ENCODE measurements around the gene CRACR2B.

CRACR2B gene

GRCh38 chr11:846496-847098 lies 18.9 kb downstream of the CRACR2B start:
- Histone ChIP-seq H4K91ac (ENCODE audit: low read length) (peak overlapping the region; percentile 90), H2BK12ac (ENCODE audit: low read length in 2 of 2) (peak overlapping the region in 1 of 2 experiments; percentile 100), H3K9me3 (ENCODE audit: control insufficient read depth, low read length) (no peaks in the 10 kb centered on the region), H3K27ac (ENCODE audit: low read length, poor library complexity, severe bottlenecking) (peak overlapping the region; percentile 99), H3K79me1 (replicated peaks; ENCODE audit: low read length, poor library complexity, severe bottlenecking) (peaks cover 17% of the 10 kb centered on the region), H2BK15ac (ENCODE audit: low read depth, poor library complexity, severe bottlenecking) (no peak overlapping the region), H3K14ac (ENCODE audit: low read length in 2 of 2) (peak overlapping the region in 1 of 2 experiments; percentile 55), H3K36me3 (ENCODE audit: control insufficient read depth in 1 of 2, insufficient read depth in 2 of 2, low read depth in 1 of 2, low read length in 2 of 2) (peaks cover 0 to 6% of the 10 kb centered on the region in 2 experiments), H3K9ac (ENCODE audit: low read length) (peak overlapping the region; percentile 96), H2AFZ (ENCODE audit: low read depth, low read length) (no peak overlapping the region), H3K23ac (ENCODE audit: low read length in 2 of 2) (peak overlapping the region in 1 of 2 experiments; percentile 40), H3K4me1 (ENCODE audit: control insufficient read depth, insufficient read depth, low read depth, low read length) (peaks cover 66% of the 10 kb centered on the region), H3K4me3 (ENCODE audit: insufficient read depth in 1 of 2, low read depth in 1 of 2, low read length in 2 of 2) (peak overlapping the region in 1 of 2 experiments; percentile 94), H2BK120ac (ENCODE audit: low read depth, low read length) (peak overlapping the region; percentile 74), H3K27me3 (ENCODE audit: control insufficient read depth in 1 of 2, insufficient read depth in 1 of 2, low read length in 2 of 2) (no peaks in the 10 kb centered on the region), H2AK5ac (ENCODE audit: low read length, severe bottlenecking) (peak overlapping the region; percentile 85), H3K4ac (ENCODE audit: low read depth in 1 of 2, low read length in 2 of 2) (peak overlapping the region; percentile 37 to 85), H4K8ac (ENCODE audit: low read length) (peak overlapping the region; percentile 10), H3K18ac (ENCODE audit: low read depth in 1 of 2, low read length in 2 of 2) (peak overlapping the region; percentile 50 to 84), H2BK5ac (ENCODE audit: low read depth, low read length, poor library complexity, severe bottlenecking) (no peak overlapping the region), H3K4me2 (ENCODE audit: low read length, poor library complexity, severe bottlenecking) (peak overlapping the region; percentile 3)
- WGBS, result 83% methylated on average over 11 of the region's 11 CpGs
- peak; percentile 41 for DNase-seq

GRCh38 chr11:847876-848275 lies 20.2 kb downstream of the CRACR2B start:
- Histone ChIP-seq H2AK5ac (ENCODE audit: low read length, severe bottlenecking) (peak overlapping the region; percentile 40), H3K4ac (ENCODE audit: low read depth in 1 of 2, low read length in 2 of 2) (no peak overlapping the region), H3K79me1 (replicated peaks; ENCODE audit: low read length, poor library complexity, severe bottlenecking) (peaks cover 22% of the 10 kb centered on the region), H3K27ac (ENCODE audit: low read length, poor library complexity, severe bottlenecking) (no peak overlapping the region), H3K14ac (ENCODE audit: low read length in 2 of 2) (no peak overlapping the region), H4K91ac (ENCODE audit: low read length) (peak overlapping the region; percentile 11), H3K9ac (ENCODE audit: low read length) (no peak overlapping the region), H2BK5ac (ENCODE audit: low read depth, low read length, poor library complexity, severe bottlenecking) (no peak overlapping the region), H3K18ac (ENCODE audit: low read depth in 1 of 2, low read length in 2 of 2) (no peak overlapping the region), H4K8ac (ENCODE audit: low read length) (no peak overlapping the region), H3K23ac (ENCODE audit: low read length in 2 of 2) (no peak overlapping the region), H3K4me1 (ENCODE audit: control insufficient read depth, insufficient read depth, low read depth, low read length) (peaks cover 78% of the 10 kb centered on the region), H3K27me3 (ENCODE audit: control insufficient read depth in 1 of 2, insufficient read depth in 1 of 2, low read length in 2 of 2) (no peaks in the 10 kb centered on the region), H3K36me3 (ENCODE audit: control insufficient read depth in 1 of 2, insufficient read depth in 2 of 2, low read depth in 1 of 2, low read length in 2 of 2) (peaks cover 0 to 6% of the 10 kb centered on the region in 2 experiments), H2BK120ac (ENCODE audit: low read depth, low read length) (no peak overlapping the region), H3K4me2 (ENCODE audit: low read length, poor library complexity, severe bottlenecking) (no peak overlapping the region), H3K9me3 (ENCODE audit: control insufficient read depth, low read length) (no peaks in the 10 kb centered on the region), H2BK15ac (ENCODE audit: low read depth, poor library complexity, severe bottlenecking) (peak overlapping the region; percentile 53), H2AFZ (ENCODE audit: low read depth, low read length) (no peak overlapping the region), H2BK12ac (ENCODE audit: low read length in 2 of 2) (peak overlapping the region; percentile 18 to 47), H3K4me3 (ENCODE audit: insufficient read depth in 1 of 2, low read depth in 1 of 2, low read length in 2 of 2) (no peak overlapping the region)
- no peak for DNase-seq
- WGBS, result 89% methylated on average over 18 of the region's 18 CpGs

- 42% methylated on average over 14 of the region's 14 CpGs for WGBS
Measured at GRCh38 chr11:848380-848931, 20.7 kb downstream of the CRACR2B start.

GRCh38 chr11:849104-849824 lies 21.5 kb downstream of the CRACR2B start:
- Histone ChIP-seq H3K4me1 (ENCODE audit: control insufficient read depth, insufficient read depth, low read depth, low read length) (peaks cover 77% of the 10 kb centered on the region), H3K9me3 (ENCODE audit: control insufficient read depth, low read length) (no peaks in the 10 kb centered on the region), H3K9ac (ENCODE audit: low read length) (no peak overlapping the region), H4K8ac (ENCODE audit: low read length) (no peak overlapping the region), H2BK120ac (ENCODE audit: low read depth, low read length) (no peak overlapping the region), H2BK5ac (ENCODE audit: low read depth, low read length, poor library complexity, severe bottlenecking) (no peak overlapping the region), H3K27ac (ENCODE audit: low read length, poor library complexity, severe bottlenecking) (no peak overlapping the region), H2BK15ac (ENCODE audit: low read depth, poor library complexity, severe bottlenecking) (peak overlapping the region; percentile 30), H2AK5ac (ENCODE audit: low read length, severe bottlenecking) (no peak overlapping the region), H4K91ac (ENCODE audit: low read length) (no peak overlapping the region), H3K18ac (ENCODE audit: low read depth in 1 of 2, low read length in 2 of 2) (peak overlapping the region in 1 of 2 experiments; percentile 51), H3K23ac (ENCODE audit: low read length in 2 of 2) (no peak overlapping the region), H3K36me3 (ENCODE audit: control insufficient read depth in 1 of 2, insufficient read depth in 2 of 2, low read depth in 1 of 2, low read length in 2 of 2) (peaks cover 0 to 19% of the 10 kb centered on the region in 2 experiments), H3K4me3 (ENCODE audit: insufficient read depth in 1 of 2, low read depth in 1 of 2, low read length in 2 of 2) (peak overlapping the region; percentile 41 to 64), H3K4ac (ENCODE audit: low read depth in 1 of 2, low read length in 2 of 2) (peak overlapping the region in 1 of 2 experiments; percentile 63), H2BK12ac (ENCODE audit: low read length in 2 of 2) (peak overlapping the region in 1 of 2 experiments; percentile 84), H2AFZ (ENCODE audit: low read depth, low read length) (no peak overlapping the region), H3K14ac (ENCODE audit: low read length in 2 of 2) (no peak overlapping the region), H3K79me1 (replicated peaks; ENCODE audit: low read length, poor library complexity, severe bottlenecking) (peaks cover 28% of the 10 kb centered on the region), H3K4me2 (ENCODE audit: low read length, poor library complexity, severe bottlenecking) (peak overlapping the region; percentile 89), H3K27me3 (ENCODE audit: control insufficient read depth in 1 of 2, insufficient read depth in 1 of 2, low read length in 2 of 2) (no peaks in the 10 kb centered on the region)
- DNase-seq, result peak; percentile 25
- 5% methylated on average over 32 of the region's 71 CpGs for WGBS

More at GRCh38 chr11:848380-848931, 20.7 kb downstream of the CRACR2B start:
- Histone ChIP-seq H3K79me1 (replicated peaks; ENCODE audit: low read length, poor library complexity, severe bottlenecking) (peaks cover 26% of the 10 kb centered on the region), H2AFZ (ENCODE audit: low read depth, low read length) (no peak overlapping the region), H3K4ac (ENCODE audit: low read depth in 1 of 2, low read length in 2 of 2) (no peak overlapping the region), H3K27me3 (ENCODE audit: control insufficient read depth in 1 of 2, insufficient read depth in 1 of 2, low read length in 2 of 2) (no peaks in the 10 kb centered on the region), H2BK5ac (ENCODE audit: low read depth, low read length, poor library complexity, severe bottlenecking) (no peak overlapping the region), H3K27ac (ENCODE audit: low read length, poor library complexity, severe bottlenecking) (no peak overlapping the region), H2AK5ac (ENCODE audit: low read length, severe bottlenecking) (no peak overlapping the region), H4K8ac (ENCODE audit: low read length) (no peak overlapping the region), H3K4me2 (ENCODE audit: low read length, poor library complexity, severe bottlenecking) (peak overlapping the region; percentile 89), H3K23ac (ENCODE audit: low read length in 2 of 2) (peak overlapping the region in 1 of 2 experiments; percentile 23), H3K14ac (ENCODE audit: low read length in 2 of 2) (no peak overlapping the region), H4K91ac (ENCODE audit: low read length) (peak overlapping the region; percentile 9), H2BK120ac (ENCODE audit: low read depth, low read length) (no peak overlapping the region), H3K36me3 (ENCODE audit: control insufficient read depth in 1 of 2, insufficient read depth in 2 of 2, low read depth in 1 of 2, low read length in 2 of 2) (peaks cover 0 to 11% of the 10 kb centered on the region in 2 experiments), H3K4me1 (ENCODE audit: control insufficient read depth, insufficient read depth, low read depth, low read length) (peaks cover 80% of the 10 kb centered on the region), H3K9me3 (ENCODE audit: control insufficient read depth, low read length) (no peaks in the 10 kb centered on the region), H3K9ac (ENCODE audit: low read length) (peak overlapping the region; percentile 15), H3K18ac (ENCODE audit: low read depth in 1 of 2, low read length in 2 of 2) (peak overlapping the region in 1 of 2 experiments; percentile 6), H2BK12ac (ENCODE audit: low read length in 2 of 2) (peak overlapping the region in 1 of 2 experiments; percentile 51), H2BK15ac (ENCODE audit: low read depth, poor library complexity, severe bottlenecking) (no peak overlapping the region), H3K4me3 (ENCODE audit: insufficient read depth in 1 of 2, low read depth in 1 of 2, low read length in 2 of 2) (no peak overlapping the region)
- peak; percentile 50 for DNase-seq
